NCI-H2081 (cell line): ENCODE measurements around the gene CLASP2.
A peak's percentile ranks its signal among the peaks of the same experiment; 100 is the strongest.
"Not testable (repeated sequence)": the region's sequence is repeated elsewhere in the genome, so short reads cannot be mapped to it uniquely, and the experiment has no call there.

ENCODE experiments used
- DNase-seq, 2 experiments: peaks; one replicate each; lab custom pipeline; 2025; lab: John Stamatoyannopoulos, UW

The CLASP2 gene

DNA sequence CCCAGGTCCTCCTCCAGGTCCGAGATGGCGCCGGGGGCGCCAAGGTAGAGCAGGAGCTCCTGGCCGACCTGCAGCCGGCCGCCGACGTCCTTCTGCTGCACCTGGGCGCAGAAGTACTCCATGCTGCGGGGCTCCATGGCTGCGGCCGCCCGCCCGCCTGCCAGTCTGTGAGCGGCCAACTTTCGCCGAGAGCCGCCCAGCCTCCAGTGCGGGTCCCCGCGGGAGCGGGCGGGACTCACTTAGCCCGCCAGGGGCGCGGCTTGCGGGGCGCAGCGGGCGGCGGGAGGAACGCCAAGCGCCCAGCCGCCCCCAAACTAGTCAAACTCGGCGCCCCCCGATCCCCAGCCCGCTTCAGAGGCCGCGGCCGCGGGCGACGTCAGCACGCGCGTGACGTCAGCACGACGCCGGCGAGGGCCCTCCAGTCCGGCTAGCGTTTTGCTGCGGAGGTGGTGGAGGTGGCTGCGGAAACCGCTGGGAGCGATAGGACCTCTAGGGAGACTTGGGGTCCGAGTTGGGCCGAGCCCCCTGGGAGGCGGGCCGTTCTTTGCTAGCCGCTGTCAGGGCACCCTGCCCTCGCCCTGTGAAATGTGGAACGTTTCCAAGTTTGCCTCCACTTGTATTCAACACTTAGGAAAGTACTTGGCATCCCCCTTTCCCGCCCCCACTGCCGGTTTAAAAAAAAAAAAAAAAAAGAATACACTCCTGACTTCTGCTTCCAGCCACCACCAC, at the start of gene CLASP2:
TSS of gene CLASP2 (minus strand) at position 389 of the 729 bp plus-strand sequence. CDS start at position 137, 252 bp downstream.
- peak; percentile 66 to 81 for DNase-seq

DNA sequence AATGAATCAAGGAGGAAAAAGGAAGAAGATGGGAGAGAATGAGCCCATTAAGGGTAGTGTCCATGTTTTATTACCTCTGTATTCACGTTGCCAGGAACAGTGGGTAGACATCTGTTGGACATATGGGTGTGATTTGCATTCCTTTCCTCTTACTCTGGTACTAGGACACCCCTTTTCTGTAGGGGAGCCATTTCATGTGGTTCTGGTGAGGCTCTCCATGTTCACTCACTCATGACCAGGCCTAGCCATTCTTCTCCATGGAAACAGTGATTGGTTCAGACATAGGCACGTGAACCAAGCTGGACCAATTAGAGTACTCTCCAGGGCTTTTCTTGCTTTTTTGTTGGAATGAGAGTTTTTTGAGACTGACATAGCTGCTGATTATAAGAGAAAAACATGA, 40.8 kb upstream of the CLASP2 start:
- DNase-seq, result no peak

DNA sequence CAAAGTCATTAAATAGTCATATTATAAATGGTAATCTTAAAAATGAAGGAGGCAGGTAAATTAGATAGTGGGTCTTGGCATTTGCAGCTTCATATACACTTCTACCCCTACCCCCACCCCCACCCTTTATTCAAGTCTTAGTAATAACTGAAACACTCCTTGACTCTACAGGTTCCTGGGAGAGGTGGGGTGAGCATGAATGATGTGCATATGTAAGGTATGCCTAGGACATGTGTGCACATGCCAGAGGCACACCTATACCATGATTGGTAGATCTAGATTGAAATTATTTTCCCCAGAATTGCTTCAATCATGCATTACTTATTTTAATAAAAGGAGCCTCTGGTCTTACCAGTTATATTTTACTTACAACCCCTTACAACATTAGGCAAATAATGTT, 40.2 kb upstream of the CLASP2 start:
- DNase-seq, result no peak

DNA sequence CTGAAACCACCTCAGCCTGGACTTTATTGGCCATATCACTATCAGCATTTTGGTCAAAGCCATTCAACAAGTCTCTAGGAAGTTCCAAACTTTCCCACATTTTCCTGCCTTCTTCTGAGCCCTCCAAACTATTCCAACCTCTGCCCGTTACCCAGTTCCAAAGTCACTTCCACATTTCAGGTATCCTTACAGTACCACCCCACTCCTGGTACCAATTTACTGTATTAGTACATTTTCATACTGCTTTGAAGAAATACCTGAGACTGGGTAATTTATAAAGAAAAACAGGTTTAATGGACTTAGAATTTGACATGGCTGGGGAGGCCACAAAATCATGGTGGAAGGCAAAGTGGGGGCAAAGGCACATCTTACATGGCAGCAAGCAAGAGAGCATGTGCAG, 36.3 kb upstream of the CLASP2 start:
- not testable (repeated sequence) for DNase-seq

DNA sequence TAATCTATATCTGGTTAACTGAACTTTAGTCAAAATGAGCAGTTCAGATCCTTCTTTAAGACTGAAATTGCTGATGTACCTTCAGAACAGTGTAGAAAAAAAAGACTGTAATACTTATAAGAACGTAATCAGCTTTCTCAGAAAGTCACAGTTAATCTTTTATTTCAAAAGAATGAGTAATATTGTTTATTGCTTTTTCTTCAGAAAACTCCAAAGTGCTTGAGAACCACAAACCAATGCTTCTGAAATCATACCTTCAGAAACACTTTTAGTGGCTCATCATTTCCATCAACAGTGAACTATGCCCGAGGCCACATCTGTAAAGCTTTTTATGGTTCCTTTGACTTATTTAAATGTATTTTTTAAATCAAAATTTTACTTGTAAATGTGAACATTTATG, 33.3 kb upstream of the CLASP2 start:
- DNase-seq, result no peak

DNA sequence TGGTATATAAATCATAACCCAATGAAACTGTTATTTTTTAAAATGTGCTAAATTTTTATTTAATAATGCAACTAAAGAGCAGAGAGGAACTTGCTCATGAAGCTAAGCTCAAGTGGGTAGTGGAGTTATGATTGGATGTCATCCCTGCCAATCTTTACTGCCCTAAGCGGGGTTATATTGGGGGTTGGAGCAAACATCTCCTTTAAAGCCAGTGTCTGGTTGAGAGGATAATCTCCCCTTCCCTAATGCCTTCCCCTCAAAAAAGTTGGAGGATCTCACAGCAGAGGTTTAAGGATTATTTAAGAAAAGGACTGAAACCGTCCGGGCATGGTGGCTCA, 32.1 kb upstream of the CLASP2 start:
- no peak for DNase-seq

DNA sequence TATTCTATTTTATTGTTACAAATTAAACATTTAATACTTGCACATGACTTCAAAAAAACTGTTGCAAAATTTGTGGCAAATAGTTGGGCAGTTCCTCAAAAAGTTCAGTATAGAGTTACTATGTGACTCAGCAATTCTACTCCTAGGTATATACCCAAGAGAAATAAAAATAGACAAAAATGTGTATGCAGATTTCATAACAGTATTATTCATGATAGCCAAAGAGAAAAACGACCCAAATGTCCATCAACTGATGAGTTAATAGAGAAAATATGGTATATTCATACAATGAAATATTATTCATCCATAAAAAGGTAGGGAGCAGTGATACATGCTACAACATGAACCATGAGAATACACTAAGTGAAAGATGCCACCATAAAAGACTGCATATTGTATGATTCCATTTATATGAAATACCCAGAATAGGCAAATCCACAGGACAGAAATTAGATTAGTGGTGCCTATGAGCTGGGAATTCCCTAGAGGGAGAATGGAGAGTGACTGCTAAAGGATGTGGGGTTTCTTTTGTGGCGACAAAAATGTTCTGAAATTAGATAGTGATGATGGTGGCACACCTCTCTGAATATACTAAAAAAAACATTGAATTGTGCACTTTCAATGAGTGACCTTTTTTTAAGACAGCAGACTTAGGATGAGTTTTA, 31.6 kb upstream of the CLASP2 start:
- DNase-seq, result no peak

DNA sequence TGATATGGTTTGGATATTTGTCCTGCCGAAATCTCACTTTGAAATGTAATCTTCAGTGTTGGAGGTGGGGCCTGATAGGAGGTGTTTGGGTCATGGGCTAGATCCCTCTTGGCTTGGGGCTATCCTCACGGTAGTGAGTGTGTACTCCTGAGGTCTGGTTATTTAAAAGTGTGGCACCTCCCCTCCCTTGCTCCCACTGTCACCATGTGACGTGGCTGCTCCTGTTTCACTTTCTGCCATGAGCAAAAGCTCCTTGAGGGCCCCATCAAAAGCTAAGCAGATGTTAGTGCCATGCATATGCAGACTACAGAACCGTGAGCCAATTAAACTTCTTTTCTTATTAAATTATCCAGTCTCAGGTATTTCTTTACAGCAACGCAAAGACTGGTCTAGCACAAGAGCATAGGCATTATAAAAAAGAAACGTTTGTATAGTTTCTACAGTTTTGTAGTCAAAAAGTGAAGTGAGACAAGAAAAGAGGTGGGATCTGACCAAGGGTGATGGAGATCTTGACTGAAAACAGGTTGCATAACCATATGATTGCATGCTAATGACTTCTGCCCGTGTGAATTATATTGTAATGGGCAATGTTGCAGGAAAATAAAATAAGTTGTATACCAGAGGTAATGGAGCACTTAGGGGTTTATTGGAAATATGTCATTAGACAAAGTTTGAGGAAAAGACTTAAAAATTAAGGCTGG, 28.5 kb upstream of the CLASP2 start:
- DNase-seq, result no peak

DNA sequence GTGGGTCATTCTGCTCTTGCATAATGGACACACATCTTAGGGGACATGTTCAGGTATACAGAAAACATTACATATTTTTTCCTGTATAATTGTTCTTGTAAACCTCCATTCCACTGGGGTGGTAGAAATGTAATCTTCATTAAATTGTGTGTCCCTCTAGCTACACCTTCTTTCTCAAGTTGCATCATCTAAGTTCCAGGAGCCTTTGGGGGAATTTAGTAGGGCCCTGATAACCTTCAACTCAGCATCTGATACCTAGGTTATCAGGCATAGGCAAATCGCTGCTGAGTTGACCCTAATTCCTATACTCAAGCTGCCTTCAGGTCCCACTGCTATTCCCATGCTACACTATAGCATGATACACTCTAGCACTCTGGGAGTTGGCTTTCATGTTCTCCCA, 19.1 kb upstream of the CLASP2 start:
- no peak for DNase-seq

DNA sequence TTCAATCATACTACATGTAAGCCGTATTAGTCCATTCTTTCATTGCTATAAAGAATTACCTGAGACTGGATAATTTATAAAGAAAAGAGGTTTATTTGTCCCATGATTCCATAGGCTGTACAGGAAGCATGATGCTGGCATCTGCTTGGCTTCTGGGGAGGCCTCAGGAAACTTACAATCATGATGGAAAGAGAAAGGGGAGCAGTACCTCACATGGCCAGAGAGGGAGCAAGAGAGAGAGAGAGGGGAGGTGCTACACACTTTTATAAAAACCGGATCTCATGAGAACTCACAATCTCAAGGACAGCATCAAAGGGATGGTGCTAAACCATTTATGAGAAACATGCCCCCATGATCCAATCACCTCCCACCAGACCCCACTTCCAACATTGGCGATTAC, 14.3 kb upstream of the CLASP2 start:
- DNase-seq, result no peak

DNA sequence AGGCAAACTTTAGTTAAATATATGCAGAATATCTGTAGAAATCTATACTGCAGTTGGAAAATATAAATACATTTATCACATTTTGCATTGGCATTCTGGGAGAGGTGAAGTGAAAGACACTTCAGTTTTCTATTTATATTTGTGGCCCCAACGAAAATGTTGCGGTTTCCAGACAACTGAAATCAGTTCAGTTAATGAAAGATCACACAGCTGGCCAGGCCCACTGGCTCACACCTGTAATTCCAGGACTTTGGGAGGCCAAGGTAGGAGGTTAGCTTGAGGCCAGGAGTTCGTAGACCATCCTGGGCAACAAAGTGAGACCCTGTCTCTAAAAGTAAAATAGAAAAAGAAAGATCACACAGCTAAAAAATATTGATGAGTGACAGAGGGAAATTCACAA, 11.9 kb upstream of the CLASP2 start:
- DNase-seq, result no peak

DNA sequence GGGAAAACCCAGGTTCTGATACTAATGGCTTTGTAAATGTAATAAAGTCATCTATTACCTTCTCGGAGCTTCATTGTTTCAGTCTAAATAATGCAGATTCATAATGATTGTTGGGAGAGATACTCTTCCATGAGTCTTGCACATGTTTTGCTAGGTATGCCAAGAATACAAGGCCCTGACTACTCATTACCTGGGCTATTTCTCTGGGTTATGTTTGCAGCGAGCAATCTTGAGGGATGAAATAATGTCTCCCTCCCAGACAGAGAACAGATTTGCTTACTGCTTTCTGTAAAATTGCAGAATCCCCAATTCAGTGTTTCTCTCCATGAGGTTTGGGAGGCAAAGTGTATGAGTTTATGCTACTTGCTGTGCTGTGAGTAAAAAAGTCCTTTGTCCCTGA, 6.2 kb upstream of the CLASP2 start:
- no peak for DNase-seq

DNA sequence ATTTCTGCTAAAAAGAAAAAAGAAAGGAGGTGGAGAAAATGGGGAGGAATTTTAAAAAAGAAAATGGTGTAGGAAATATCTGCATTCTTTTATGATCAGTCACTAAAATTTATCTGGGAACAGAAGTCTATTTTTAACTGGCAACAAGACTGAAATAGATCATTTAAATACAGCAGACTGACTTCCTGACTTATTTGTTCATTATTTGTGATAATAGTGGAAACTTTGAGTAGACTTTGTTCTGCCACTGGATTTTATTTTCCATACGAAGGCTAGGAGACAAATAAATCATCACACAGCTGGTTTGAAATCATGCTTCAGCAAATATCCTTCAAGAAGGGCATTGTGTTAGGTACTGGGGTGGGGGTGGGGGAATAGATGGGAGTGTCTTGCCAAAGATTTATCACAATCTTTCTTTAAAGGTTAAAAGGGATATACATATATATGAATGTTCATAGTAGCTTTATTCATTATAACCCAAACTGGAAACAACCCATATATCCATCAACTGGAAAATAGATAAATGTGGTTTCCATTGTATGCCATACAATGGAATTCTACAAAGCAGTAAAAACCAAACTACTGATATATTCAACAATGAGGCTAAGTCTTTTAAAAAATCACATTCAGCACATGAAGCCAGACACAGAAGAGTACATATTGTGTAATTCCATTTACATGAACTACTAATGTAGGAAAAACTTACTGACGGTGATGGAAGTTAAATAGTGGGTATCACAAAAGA, 4.7 kb upstream of the CLASP2 start:
- no peak for DNase-seq

DNA sequence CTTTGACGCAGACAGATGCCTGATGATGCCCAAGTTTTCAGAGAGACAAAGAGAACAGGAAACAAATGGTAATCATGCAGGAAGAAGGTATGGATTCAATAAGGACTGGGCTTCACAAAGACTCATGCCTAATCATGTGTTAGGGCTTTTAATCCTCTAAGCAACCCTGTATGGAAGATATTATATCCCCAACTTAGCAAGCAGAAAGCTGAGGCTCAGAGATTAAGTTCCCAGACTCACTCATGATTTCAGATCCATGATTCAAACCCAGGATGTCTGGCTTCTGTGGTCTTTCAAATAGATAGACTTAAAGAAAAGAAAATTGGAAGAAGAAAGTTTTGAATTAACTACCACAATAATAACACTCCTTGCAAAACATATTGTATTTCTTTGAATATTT, 4.1 kb upstream of the CLASP2 start:
- DNase-seq, result no peak

DNA sequence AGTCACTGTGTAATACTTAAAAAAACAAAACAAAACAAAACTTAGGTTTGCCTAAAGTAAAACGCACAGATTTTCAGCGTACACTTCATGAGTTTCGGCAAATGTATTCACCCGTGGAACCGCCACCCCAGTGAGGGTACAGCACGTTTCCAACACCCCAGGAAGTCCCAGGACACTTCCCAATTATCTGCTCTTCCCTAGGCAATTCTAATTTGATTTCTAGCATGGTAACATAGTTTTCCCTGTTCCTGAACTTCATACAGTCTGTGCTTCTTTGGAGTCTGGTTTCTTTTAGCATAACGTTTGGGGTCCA, 497 bp upstream of the CLASP2 start:
- DNase-seq, result no peak

DNA sequence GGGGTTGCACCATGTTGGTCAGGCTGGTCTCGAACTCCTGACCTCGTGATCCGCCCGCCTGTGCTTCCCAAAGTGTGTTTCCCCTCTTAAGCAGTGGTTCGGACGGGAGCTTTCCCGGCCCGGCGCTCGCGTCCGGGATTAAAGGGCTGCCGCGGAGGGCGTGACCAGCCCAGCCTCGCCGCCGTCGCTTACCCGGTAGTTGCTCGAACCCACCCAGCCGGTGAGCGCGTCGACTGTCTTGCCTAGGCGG, 513 bp downstream of the CLASP2 start:
- peak in 1 of 2 experiments; percentile 72 for DNase-seq

DNA sequence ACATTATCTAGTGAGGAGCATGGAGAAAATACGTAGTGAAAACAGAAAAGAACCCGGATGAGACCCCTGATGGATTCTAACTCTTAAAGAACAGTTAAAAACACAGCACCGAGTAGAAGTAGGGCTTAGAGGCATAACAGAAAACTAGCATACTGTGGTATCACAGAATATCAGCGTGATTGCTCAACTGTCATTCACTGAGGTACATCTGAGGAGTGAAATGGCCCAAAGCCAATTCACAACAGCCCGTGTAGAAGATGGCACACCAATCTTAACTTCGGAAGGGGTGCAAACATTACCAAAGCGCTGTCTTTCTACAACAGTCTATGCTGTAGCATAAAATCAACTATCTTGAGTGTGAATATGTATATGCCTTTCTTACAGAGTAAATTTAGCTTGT, 1.8 kb downstream of the CLASP2 start:
- DNase-seq, result no peak

DNA sequence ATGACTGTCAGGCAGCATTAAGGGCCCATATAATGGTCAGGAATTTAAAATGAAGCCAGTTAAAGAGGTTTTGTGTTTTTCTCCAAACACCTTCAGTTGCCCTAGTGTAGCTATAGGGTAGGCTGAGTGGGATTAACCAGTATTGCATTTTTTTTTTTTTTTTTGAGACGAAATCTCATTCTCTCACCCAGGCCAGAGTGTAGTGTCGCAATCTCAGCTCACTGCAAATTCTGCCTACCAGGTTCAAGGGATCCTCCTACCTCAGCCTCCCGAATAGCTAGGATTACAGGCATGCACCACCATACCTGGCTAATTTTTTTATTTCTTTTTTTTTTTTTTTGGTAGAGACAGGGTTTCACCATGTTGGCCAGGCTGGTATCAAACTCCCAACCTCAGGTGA, 7.0 kb downstream of the CLASP2 start:
- no peak for DNase-seq

DNA sequence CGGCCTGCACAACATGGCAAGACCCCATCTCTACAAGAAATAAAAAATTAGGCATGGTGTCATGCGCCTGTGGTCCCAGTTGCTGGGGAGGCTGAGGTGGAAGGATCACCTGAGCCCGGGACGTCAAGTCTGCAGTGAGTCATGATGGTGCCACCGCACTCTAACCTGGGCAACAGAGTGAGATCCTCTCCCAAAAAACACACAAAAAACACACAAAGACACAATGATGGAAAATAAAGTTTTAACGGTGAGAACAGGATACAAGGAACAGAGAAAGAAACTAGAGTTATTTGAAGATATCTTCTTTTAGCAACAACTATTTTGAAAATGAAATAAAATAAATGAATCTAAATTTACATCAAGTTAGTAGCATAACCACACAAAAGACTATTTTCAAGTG, 12.0 kb downstream of the CLASP2 start:
- no peak for DNase-seq

DNA sequence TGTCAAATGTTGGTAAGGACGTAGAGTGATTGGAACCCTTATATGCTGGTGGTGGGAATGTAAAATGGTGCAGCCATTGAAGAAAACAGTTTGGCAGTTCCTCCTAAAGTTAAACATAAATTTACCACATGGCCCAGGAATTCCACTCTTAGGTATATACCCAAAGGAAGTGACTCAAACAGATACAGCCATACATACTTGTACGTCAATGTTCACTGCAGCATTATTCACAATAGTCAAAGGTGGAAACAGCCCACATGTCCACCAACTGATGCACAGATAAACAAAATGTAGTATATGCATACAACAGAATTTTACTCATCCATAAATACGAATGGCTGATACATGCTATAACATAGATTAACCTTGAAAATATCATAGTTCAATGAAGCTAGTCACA, 13.2 kb downstream of the CLASP2 start:
- DNase-seq, result no peak

DNA sequence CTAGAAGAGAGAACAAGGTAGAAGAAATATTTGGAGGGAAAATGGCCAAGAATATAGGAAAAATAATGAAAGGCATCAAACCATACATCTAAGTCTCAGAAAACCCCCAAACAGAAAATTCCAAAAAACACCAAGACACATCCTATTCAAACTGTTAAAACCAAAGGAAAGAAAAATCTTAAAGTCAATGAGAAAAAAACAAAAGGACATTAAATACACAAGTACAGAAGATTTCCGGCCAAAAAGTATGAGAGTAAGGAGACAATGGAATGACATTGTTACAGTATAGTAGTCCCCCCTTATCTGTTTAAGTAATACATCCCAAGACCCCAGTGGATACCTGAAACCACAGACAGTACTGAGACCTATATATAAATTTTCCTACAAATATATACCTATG, 18.8 kb downstream of the CLASP2 start:
- DNase-seq, result no peak

DNA sequence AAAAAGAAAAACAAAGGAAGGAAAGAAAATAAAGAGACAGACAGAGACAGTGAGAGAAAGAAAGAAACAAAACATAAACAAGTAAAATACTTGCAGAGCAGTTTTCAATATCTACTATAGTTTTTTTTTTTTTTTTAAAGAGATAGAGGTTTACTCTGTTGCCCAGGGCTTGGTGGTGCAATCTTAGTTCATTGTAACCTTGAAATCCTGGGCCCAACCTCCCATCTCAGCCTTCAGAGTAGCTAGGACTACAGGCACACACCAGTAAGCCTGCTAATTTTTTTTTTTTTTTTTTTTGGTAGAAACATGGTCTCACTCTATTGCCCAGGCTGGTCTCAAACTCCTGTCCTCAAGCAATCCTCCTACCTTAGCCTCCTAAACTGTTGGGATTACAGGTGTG, 23.1 kb downstream of the CLASP2 start:
- no peak for DNase-seq

DNA sequence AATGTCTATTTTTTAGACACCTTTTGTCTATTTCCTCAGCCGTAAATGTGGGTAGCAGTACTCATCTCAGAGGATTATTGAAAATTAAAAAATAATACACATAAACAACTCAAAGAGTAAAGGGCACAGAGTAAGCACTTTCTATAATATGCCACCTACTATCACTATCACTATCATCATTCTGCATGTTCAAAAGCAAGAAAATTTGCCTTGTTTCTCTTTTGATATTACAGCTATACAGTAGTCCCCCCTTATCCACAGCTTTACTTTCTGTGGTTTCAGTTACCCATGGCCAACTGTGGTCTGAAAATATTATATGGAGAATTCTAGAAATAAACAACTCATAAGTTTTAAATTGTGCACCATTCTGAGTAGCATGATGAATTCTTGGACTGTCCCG, 27.7 kb downstream of the CLASP2 start:
- DNase-seq, result no peak
